WTC11 (cell line): Measurements from ENCODE around the gene CEBPE. TPM values are rescaled to one million over a fixed set of nuclear protein-coding genes. Genes with fewer than 3 reads are reported as not detected.

Experiments
- EMX1 ChIP-seq: fragments of 250-450 bp; sonication (Bioruptor Pico); IDR thresholded peaks from 2 replicates; pipeline ENCODE4 v1.8.0; 2021; ENCODE audit warnings: mild to moderate bottlenecking
- GABPB1 ChIP-seq: sonication (generic); formaldehyde crosslinking; IDR thresholded peaks from 2 replicates; pipeline ENCODE4 v1.8.1; 2023; ENCODE audit warnings: mild to moderate bottlenecking, missing genetic modification reagents
- KAT7 ChIP-seq: sonication (generic); formaldehyde crosslinking; IDR thresholded peaks from 2 replicates; pipeline ENCODE4 v1.8.1; 2023; ENCODE audit warnings: missing genetic modification reagents, mild to moderate bottlenecking, borderline replicate concordance
- MXD4 ChIP-seq: fragments of 250-450 bp; sonication (Bioruptor Pico); IDR thresholded peaks from 2 replicates; pipeline ENCODE4 v1.8.0; 2021; ENCODE audit warnings: mild to moderate bottlenecking, moderate library complexity, borderline replicate concordance
- ZNF219 ChIP-seq: sonication (generic); formaldehyde crosslinking; IDR thresholded peaks from 2 replicates; pipeline ENCODE4 v1.8.0; 2023; ENCODE audit warnings: missing genetic modification reagents, mild to moderate bottlenecking, borderline replicate concordance
- ZNF317 ChIP-seq: sonication (generic); formaldehyde crosslinking; IDR thresholded peaks from 2 replicates; pipeline ENCODE4 v1.8.1; 2023; ENCODE audit warnings: low read depth, mild to moderate bottlenecking, moderate library complexity, missing genetic modification reagents, borderline replicate concordance
- total RNA-seq: library from RNA; stranded (reverse); gene quantifications from 3 replicates; pipeline ENCODE4 v1.2.3, GENCODE V29; 2021
- TF ChIP-seq, protein P1 (sequence below): sonication (generic); formaldehyde crosslinking; IDR thresholded peaks from 2 replicates; pipeline ENCODE4 v1.8.0; 2023; ENCODE audit warnings: missing genetic modification reagents, mild to moderate bottlenecking, borderline replicate concordance
- TF ChIP-seq, protein P2 (sequence below): fragments of 200-600 bp; IDR thresholded peaks from 2 replicates; pipeline ENCODE4 v1.8.0; 2022; ENCODE audit warnings: antibody characterized with exemption
- TF ChIP-seq, protein P3 (sequence below): sonication (generic); formaldehyde crosslinking; IDR thresholded peaks from 2 replicates; pipeline ENCODE4 v1.8.0; 2022; ENCODE audit warnings: mild to moderate bottlenecking, missing genetic modification reagents
- TF ChIP-seq, protein P4 (sequence below): sonication (generic); formaldehyde crosslinking; IDR thresholded peaks from 2 replicates; pipeline ENCODE4 v1.8.0; 2022; ENCODE audit warnings: missing genetic modification reagents
- TF ChIP-seq, protein P5 (sequence below): sonication (generic); formaldehyde crosslinking; IDR thresholded peaks from 2 replicates; pipeline ENCODE4 v1.8.1; 2023; ENCODE audit warnings: mild to moderate bottlenecking, missing genetic modification reagents

The CEBPE gene
- total RNA-seq, 1 experiment from 2014 or later = not detected

DNA sequence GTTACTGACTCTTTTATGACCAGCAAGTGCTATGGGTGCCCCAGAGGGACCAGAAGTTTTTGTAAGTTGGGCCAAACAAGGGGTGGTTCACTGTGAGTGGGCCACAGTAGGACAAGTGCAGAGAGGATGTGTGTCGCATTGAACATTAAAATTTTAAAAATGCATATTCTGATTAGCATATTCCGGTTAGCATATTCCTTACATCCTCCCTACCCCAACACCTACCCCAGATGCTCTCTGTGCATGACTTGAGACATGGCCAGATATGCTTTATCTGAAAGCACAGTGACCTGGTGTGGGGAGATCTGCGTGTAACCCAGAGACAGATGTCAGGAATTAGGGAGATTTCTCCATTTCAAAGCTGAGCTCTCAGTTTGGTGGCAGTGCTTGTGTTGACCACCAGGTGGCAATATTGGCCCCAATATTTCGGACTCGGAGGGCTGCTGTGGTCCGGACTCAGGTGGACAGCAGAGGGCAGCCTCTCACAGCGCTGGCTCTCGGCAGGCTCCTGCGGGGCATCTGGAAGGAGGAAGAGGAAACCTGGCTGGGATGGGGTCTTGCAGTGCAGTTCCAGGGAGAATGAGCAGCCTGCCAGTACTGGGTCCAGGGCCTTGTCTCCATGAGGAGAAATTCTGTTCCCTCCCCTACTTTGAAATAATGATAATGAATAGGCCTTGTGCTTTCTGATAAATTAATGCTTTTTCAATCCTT is 1.6 kb upstream of the CEBPE start (continued):
- TF ChIP-seq, protein P1, sequence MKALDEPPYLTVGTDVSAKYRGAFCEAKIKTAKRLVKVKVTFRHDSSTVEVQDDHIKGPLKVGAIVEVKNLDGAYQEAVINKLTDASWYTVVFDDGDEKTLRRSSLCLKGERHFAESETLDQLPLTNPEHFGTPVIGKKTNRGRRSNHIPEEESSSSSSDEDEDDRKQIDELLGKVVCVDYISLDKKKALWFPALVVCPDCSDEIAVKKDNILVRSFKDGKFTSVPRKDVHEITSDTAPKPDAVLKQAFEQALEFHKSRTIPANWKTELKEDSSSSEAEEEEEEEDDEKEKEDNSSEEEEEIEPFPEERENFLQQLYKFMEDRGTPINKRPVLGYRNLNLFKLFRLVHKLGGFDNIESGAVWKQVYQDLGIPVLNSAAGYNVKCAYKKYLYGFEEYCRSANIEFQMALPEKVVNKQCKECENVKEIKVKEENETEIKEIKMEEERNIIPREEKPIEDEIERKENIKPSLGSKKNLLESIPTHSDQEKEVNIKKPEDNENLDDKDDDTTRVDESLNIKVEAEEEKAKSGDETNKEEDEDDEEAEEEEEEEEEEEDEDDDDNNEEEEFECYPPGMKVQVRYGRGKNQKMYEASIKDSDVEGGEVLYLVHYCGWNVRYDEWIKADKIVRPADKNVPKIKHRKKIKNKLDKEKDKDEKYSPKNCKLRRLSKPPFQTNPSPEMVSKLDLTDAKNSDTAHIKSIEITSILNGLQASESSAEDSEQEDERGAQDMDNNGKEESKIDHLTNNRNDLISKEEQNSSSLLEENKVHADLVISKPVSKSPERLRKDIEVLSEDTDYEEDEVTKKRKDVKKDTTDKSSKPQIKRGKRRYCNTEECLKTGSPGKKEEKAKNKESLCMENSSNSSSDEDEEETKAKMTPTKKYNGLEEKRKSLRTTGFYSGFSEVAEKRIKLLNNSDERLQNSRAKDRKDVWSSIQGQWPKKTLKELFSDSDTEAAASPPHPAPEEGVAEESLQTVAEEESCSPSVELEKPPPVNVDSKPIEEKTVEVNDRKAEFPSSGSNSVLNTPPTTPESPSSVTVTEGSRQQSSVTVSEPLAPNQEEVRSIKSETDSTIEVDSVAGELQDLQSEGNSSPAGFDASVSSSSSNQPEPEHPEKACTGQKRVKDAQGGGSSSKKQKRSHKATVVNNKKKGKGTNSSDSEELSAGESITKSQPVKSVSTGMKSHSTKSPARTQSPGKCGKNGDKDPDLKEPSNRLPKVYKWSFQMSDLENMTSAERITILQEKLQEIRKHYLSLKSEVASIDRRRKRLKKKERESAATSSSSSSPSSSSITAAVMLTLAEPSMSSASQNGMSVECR (CRISPR knock-in tag) = no peak; the same call in 1 of the 2 replicates
- peak; percentile 71; the same call in 1 of the 2 replicates for TF ChIP-seq GABPB1 (CRISPR knock-in tag)
- TF ChIP-seq, protein P2, sequence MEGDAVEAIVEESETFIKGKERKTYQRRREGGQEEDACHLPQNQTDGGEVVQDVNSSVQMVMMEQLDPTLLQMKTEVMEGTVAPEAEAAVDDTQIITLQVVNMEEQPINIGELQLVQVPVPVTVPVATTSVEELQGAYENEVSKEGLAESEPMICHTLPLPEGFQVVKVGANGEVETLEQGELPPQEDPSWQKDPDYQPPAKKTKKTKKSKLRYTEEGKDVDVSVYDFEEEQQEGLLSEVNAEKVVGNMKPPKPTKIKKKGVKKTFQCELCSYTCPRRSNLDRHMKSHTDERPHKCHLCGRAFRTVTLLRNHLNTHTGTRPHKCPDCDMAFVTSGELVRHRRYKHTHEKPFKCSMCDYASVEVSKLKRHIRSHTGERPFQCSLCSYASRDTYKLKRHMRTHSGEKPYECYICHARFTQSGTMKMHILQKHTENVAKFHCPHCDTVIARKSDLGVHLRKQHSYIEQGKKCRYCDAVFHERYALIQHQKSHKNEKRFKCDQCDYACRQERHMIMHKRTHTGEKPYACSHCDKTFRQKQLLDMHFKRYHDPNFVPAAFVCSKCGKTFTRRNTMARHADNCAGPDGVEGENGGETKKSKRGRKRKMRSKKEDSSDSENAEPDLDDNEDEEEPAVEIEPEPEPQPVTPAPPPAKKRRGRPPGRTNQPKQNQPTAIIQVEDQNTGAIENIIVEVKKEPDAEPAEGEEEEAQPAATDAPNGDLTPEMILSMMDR = peak; percentile 98
- no peak for TF ChIP-seq MXD4 (CRISPR knock-in tag)
- TF ChIP-seq, protein P3, sequence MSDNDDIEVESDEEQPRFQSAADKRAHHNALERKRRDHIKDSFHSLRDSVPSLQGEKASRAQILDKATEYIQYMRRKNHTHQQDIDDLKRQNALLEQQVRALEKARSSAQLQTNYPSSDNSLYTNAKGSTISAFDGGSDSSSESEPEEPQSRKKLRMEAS (CRISPR knock-in tag) = 0 out of 2 replicates have a peak, but pooled peaks have one; percentile 14
- TF ChIP-seq ZNF317 (CRISPR knock-in tag) = no peak
- no peak for TF ChIP-seq ZNF219 (CRISPR knock-in tag)
- no peak for TF ChIP-seq KAT7
- no peak for TF ChIP-seq EMX1 (CRISPR knock-in tag)
- TF ChIP-seq, protein P4, sequence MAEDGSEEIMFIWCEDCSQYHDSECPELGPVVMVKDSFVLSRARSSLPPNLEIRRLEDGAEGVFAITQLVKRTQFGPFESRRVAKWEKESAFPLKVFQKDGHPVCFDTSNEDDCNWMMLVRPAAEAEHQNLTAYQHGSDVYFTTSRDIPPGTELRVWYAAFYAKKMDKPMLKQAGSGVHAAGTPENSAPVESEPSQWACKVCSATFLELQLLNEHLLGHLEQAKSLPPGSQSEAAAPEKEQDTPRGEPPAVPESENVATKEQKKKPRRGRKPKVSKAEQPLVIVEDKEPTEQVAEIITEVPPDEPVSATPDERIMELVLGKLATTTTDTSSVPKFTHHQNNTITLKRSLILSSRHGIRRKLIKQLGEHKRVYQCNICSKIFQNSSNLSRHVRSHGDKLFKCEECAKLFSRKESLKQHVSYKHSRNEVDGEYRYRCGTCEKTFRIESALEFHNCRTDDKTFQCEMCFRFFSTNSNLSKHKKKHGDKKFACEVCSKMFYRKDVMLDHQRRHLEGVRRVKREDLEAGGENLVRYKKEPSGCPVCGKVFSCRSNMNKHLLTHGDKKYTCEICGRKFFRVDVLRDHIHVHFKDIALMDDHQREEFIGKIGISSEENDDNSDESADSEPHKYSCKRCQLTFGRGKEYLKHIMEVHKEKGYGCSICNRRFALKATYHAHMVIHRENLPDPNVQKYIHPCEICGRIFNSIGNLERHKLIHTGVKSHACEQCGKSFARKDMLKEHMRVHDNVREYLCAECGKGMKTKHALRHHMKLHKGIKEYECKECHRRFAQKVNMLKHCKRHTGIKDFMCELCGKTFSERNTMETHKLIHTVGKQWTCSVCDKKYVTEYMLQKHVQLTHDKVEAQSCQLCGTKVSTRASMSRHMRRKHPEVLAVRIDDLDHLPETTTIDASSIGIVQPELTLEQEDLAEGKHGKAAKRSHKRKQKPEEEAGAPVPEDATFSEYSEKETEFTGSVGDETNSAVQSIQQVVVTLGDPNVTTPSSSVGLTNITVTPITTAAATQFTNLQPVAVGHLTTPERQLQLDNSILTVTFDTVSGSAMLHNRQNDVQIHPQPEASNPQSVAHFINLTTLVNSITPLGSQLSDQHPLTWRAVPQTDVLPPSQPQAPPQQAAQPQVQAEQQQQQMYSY (CRISPR knock-in tag) = peak; percentile 77
- TF ChIP-seq, protein P5, sequence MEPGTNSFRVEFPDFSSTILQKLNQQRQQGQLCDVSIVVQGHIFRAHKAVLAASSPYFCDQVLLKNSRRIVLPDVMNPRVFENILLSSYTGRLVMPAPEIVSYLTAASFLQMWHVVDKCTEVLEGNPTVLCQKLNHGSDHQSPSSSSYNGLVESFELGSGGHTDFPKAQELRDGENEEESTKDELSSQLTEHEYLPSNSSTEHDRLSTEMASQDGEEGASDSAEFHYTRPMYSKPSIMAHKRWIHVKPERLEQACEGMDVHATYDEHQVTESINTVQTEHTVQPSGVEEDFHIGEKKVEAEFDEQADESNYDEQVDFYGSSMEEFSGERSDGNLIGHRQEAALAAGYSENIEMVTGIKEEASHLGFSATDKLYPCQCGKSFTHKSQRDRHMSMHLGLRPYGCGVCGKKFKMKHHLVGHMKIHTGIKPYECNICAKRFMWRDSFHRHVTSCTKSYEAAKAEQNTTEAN = no peak
- TF ChIP-seq, all 79 proteins: peak for 9
